SK-N-SH (cell line): ENCODE data around the gene VIPR2. TPM values are rescaled to one million over a fixed set of nuclear protein-coding genes. Genes with fewer than 3 reads are reported as not detected.

Experiments
- CTCF ChIA-PET: fragments of 300-600, 350-600 bp; formaldehyde crosslinking; extraction: SDS; loops from one replicate; lab custom pipeline; 2021; lab: Yijun Ruan, JAX
- POLR2A ChIA-PET: fragments of 350-600 bp; sonication (Branson Sonifier 250); formaldehyde crosslinking; extraction: SDS; loops from one replicate; lab custom pipeline; 2020; ENCODE audit warnings: antibody characterized with exemption, inconsistent platforms; lab: Yijun Ruan, JAX
- DNase-seq: peaks from one replicate; pipeline ENCODE4 v3.0.0; 2012
- H2AFZ ChIP-seq: fragments of 200-600 bp; sonication (generic); 2 replicates; pipeline ENCODE4 v1.8.1; 2016; ENCODE audit warnings: antibody characterized with exemption, mild to moderate bottlenecking, low read depth
- H3F3A ChIP-seq: fragments of 200-600 bp; sonication (generic); replicated peaks from 2 replicates; pipeline ENCODE3; 2016; ENCODE audit warnings: antibody characterized with exemption, mild to moderate bottlenecking; ENCODE audit not compliant: insufficient read depth
- H3K27ac ChIP-seq, 2 experiments: fragments of 200-500 bp in 1 of 2; fragments of 200-600 bp in 1 of 2; sonication (Bioruptor generic) in 1 of 2; sonication (generic), shearing (Covaris generic) in 1 of 2; 2 replicates each; pipeline versions ENCODE4 v1.5.1 to v1.6.1; 2014 to 2016; ENCODE audit warnings: low read depth in 2 of 2, inconsistent platforms in 1 of 2, low read length in 1 of 2, mild to moderate bottlenecking in 1 of 2, mixed read lengths in 1 of 2
- H3K27me3 ChIP-seq: fragments of 200-600 bp; sonication (generic), shearing (Covaris generic); 2 replicates; pipeline ENCODE4 v1.6.1; 2016; ENCODE audit warnings: mixed run types; ENCODE audit not compliant: insufficient read depth
- H3K36me3 ChIP-seq, 2 experiments: fragments of 200-500 bp in 1 of 2; fragments of 200-600 bp in 1 of 2; sonication (Bioruptor generic) in 1 of 2; sonication (generic) in 1 of 2; replicated peaks in 1 of 2; 2 replicates each; pipeline versions ENCODE3 to v1.5.1; 2014 to 2016; ENCODE audit warnings: low read length in 1 of 2, mild to moderate bottlenecking in 1 of 2; ENCODE audit not compliant: insufficient read depth in 2 of 2, control insufficient read depth in 1 of 2
- H3K4me1 ChIP-seq, 2 experiments: fragments of 200-500 bp in 1 of 2; fragments of 200-600 bp in 1 of 2; sonication (Bioruptor generic) in 1 of 2; sonication (generic), shearing (Covaris generic) in 1 of 2; 2 replicates each; pipeline versions ENCODE4 v1.5.1 to v1.6.1; 2014 to 2016; ENCODE audit warnings: low read depth in 1 of 2, low read length in 1 of 2, mixed run types in 1 of 2; ENCODE audit not compliant: insufficient read depth in 2 of 2, control insufficient read depth in 1 of 2
- H3K4me2 ChIP-seq: fragments of 200-600 bp; sonication (generic), shearing (Covaris generic); 2 replicates; pipeline ENCODE4 v1.6.1; 2017; ENCODE audit warnings: mixed run types
- H3K4me3 ChIP-seq, 2 experiments: fragments of 200-500 bp in 1 of 2; fragments of 200-600 bp in 1 of 2; sonication (Bioruptor generic) in 1 of 2; sonication (generic), shearing (Covaris generic) in 1 of 2; 2 replicates each; pipeline versions ENCODE4 v1.5.1 to v1.8.1; 2014 to 2016; ENCODE audit warnings: low read depth in 2 of 2, inconsistent platforms in 1 of 2, low read length in 1 of 2, mild to moderate bottlenecking in 1 of 2, mixed read lengths in 1 of 2, moderate library complexity in 1 of 2
- H3K79me2 ChIP-seq: fragments of 200-600 bp; sonication (generic); 2 replicates; pipeline ENCODE4 v1.8.1; 2017; ENCODE audit warnings: mild to moderate bottlenecking; ENCODE audit not compliant: insufficient read depth
- H3K9ac ChIP-seq: fragments of 200-600 bp; sonication (generic); 2 replicates; pipeline ENCODE4 v1.6.1; 2017; ENCODE audit warnings: mixed run types
- H3K9me2 ChIP-seq: fragments of 200-600 bp; sonication (generic); 2 replicates; pipeline ENCODE4 v1.6.1; 2017; ENCODE audit warnings: mixed run types
- H3K9me3 ChIP-seq: fragments of 200-600 bp; sonication (generic); 2 replicates; pipeline ENCODE4 v1.6.1; 2017; ENCODE audit warnings: mixed run types, mild to moderate bottlenecking, moderate library complexity
- H4K20me1 ChIP-seq: fragments of 200-600 bp; sonication (generic); 2 replicates; pipeline ENCODE4 v1.6.1; 2017; ENCODE audit warnings: mild to moderate bottlenecking, mixed run types; ENCODE audit not compliant: insufficient read depth
- CHD2 ChIP-seq: fragments of 150-350 bp; IDR thresholded peaks from 2 replicates; pipeline ENCODE4 v1.6.1; 2018; ENCODE audit warnings: low read length; ENCODE audit not compliant: partially characterized antibody
- EP300 ChIP-seq, 2 experiments: IDR thresholded peaks; 2 replicates each; pipeline versions ENCODE4 v1.4.0 to v1.6.1; 2012; ENCODE audit warnings: borderline replicate concordance in 1 of 2, low read depth in 1 of 2, low read length in 1 of 2
- EZH2phosphoT487 ChIP-seq: fragments of 200-600 bp; sonication (generic); IDR thresholded peaks from 2 replicates; pipeline ENCODE4 v1.6.1; 2017; ENCODE audit warnings: low read depth, mixed run types, mild to moderate bottlenecking, antibody characterized with exemption, moderate library complexity, borderline replicate concordance
- FOSL2 ChIP-seq: IDR thresholded peaks from 2 replicates; pipeline ENCODE4 v1.4.0; 2012; ENCODE audit warnings: low read depth, mild to moderate bottlenecking, moderate library complexity, borderline replicate concordance
- FOXJ3 ChIP-seq: sonication (generic); formaldehyde crosslinking; IDR thresholded peaks from 2 replicates; pipeline ENCODE4 v1.5.1; 2020; ENCODE audit warnings: mild to moderate bottlenecking, missing genetic modification reagents
- GABPA ChIP-seq: IDR thresholded peaks from 2 replicates; pipeline ENCODE4 v1.4.0; 2012; ENCODE audit warnings: low read depth, mild to moderate bottlenecking
- JUND ChIP-seq: IDR thresholded peaks from 2 replicates; pipeline ENCODE4 v1.4.0; 2012
- MEF2A ChIP-seq: IDR thresholded peaks from 2 replicates; pipeline ENCODE4 v1.4.0; 2012; ENCODE audit warnings: low read depth, borderline replicate concordance
- MXI1 ChIP-seq: IDR thresholded peaks from 2 replicates; pipeline ENCODE4 v1.6.1; 2012; ENCODE audit warnings: mild to moderate bottlenecking, low read depth, low read length, improper control_type of control experiment
- NFIC ChIP-seq: IDR thresholded peaks from 2 replicates; pipeline ENCODE4 v1.4.0; 2012; ENCODE audit warnings: borderline replicate concordance
- POLR2AphosphoS5 ChIP-seq: IDR thresholded peaks from 2 replicates; pipeline ENCODE4 v1.6.1; 2012; ENCODE audit warnings: low read depth, low read length
- RAD21 ChIP-seq: IDR thresholded peaks from 2 replicates; pipeline ENCODE4 v1.6.1; 2012; ENCODE audit warnings: mild to moderate bottlenecking, low read length
- RCOR1 ChIP-seq: fragments of 150-350 bp; IDR thresholded peaks from 2 replicates; pipeline ENCODE4 v1.6.1; 2017; ENCODE audit warnings: antibody characterized with exemption, low read length
- TAF1 ChIP-seq: IDR thresholded peaks from 2 replicates; pipeline ENCODE4 v1.6.1; 2012; ENCODE audit warnings: low read depth, mild to moderate bottlenecking, low read length, moderate library complexity, borderline replicate concordance
- TCF12 ChIP-seq: IDR thresholded peaks from 2 replicates; pipeline ENCODE4 v1.4.0; 2012
- WGBS: methylation state at CpG from one replicate; pipeline ENCODE4 v1.1.6; 2017; ENCODE audit warnings: low lambda C conversion rate; 5-methylcytosine and 5-hydroxymethylcytosine counted together
- polyA plus RNA-seq, 3 experiments: library from polyadenylated mRNA; depleted of rRNA; stranded (reverse); fragments of >200 nt; gene quantifications; 2 replicates each; pipeline ENCODE4 v1.2.3, GENCODE V29; 2012
- TF ChIP-seq, protein P1 (sequence below): IDR thresholded peaks from 2 replicates; pipeline ENCODE4; 2012
- TF ChIP-seq, protein P2 (sequence below): fragments of 150-350 bp; IDR thresholded peaks from 2 replicates; pipeline ENCODE4 v1.6.1; 2017; ENCODE audit warnings: antibody characterized with exemption, low read length, low read depth, borderline replicate concordance
- TF ChIP-seq, protein P3 (sequence below): IDR thresholded peaks from 2 replicates; pipeline ENCODE4 v1.4.0; 2012; ENCODE audit warnings: low read depth, borderline replicate concordance
- TF ChIP-seq, protein P4 (sequence below): fragments of 200-600 bp; sonication (generic); IDR thresholded peaks from 2 replicates; pipeline ENCODE4 v1.6.1; 2017; ENCODE audit warnings: antibody characterized with exemption, mild to moderate bottlenecking, moderate library complexity
- TF ChIP-seq, protein P5 (sequence below): fragments of 150-350 bp; IDR thresholded peaks from 2 replicates; pipeline ENCODE4 v1.6.1; 2016; ENCODE audit warnings: mild to moderate bottlenecking, low read depth, low read length

The VIPR2 gene
- polyA plus RNA-seq, 1 of the 3 experiments (the other 2 are of a cell fraction) = not detected

DNA sequence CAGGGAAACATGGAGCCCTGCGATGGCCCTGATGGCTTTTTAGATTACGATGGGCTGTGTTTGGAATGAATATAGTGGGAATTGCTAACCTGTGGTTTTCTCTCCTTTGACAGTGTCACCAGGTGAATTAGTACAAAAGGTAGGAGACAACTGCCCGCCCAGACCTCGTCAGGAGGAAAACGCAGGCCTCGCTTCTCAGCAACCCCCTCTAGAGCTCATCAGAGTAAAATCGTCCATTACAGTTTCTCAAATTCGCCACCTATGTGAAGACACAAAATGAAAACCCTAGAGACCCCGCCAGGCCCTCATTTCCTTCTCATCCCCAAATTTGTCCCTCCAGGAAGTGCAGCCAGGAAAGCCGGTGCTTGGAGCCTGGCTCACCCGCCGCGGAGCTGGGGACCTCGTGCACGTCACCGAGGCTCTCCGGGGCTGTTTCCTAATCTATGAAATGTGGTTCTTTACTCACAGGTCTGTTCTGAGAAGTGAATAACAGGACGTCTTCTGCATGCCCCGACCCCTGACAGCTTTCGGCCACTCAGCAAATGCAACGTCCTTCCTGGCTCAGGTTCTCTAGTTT is 143.7 kb downstream of the VIPR2 start:
- TF ChIP-seq, protein P1, sequence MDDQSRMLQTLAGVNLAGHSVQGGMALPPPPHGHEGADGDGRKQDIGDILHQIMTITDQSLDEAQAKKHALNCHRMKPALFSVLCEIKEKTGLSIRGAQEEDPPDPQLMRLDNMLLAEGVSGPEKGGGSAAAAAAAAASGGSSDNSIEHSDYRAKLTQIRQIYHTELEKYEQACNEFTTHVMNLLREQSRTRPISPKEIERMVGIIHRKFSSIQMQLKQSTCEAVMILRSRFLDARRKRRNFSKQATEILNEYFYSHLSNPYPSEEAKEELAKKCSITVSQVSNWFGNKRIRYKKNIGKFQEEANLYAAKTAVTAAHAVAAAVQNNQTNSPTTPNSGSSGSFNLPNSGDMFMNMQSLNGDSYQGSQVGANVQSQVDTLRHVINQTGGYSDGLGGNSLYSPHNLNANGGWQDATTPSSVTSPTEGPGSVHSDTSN = no peak
- TF ChIP-seq TAF1 (no peak), FOSL2 (no peak), RCOR1 (no peak), JUND (no peak), CHD2 (no peak), RAD21 (no peak), TCF12 (no peak), FOXJ3 (CRISPR knock-in tag) (no peak), POLR2AphosphoS5 (no peak), NFIC (no peak), EZH2phosphoT487 (no peak), MXI1 (no peak), MEF2A (no peak), GABPA (no peak), EP300 (IDR thresholded peaks at IDR 0.05; ENCODE audit: borderline replicate concordance in 1 of 2, low read depth in 1 of 2, low read length in 1 of 2) (no peak)
- TF ChIP-seq, protein P2, sequence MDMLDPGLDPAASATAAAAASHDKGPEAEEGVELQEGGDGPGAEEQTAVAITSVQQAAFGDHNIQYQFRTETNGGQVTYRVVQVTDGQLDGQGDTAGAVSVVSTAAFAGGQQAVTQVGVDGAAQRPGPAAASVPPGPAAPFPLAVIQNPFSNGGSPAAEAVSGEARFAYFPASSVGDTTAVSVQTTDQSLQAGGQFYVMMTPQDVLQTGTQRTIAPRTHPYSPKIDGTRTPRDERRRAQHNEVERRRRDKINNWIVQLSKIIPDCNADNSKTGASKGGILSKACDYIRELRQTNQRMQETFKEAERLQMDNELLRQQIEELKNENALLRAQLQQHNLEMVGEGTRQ = no peak
- TF ChIP-seq, protein P3, sequence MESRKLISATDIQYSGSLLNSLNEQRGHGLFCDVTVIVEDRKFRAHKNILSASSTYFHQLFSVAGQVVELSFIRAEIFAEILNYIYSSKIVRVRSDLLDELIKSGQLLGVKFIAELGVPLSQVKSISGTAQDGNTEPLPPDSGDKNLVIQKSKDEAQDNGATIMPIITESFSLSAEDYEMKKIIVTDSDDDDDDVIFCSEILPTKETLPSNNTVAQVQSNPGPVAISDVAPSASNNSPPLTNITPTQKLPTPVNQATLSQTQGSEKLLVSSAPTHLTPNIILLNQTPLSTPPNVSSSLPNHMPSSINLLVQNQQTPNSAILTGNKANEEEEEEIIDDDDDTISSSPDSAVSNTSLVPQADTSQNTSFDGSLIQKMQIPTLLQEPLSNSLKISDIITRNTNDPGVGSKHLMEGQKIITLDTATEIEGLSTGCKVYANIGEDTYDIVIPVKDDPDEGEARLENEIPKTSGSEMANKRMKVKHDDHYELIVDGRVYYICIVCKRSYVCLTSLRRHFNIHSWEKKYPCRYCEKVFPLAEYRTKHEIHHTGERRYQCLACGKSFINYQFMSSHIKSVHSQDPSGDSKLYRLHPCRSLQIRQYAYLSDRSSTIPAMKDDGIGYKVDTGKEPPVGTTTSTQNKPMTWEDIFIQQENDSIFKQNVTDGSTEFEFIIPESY = no peak
- TF ChIP-seq, protein P4, sequence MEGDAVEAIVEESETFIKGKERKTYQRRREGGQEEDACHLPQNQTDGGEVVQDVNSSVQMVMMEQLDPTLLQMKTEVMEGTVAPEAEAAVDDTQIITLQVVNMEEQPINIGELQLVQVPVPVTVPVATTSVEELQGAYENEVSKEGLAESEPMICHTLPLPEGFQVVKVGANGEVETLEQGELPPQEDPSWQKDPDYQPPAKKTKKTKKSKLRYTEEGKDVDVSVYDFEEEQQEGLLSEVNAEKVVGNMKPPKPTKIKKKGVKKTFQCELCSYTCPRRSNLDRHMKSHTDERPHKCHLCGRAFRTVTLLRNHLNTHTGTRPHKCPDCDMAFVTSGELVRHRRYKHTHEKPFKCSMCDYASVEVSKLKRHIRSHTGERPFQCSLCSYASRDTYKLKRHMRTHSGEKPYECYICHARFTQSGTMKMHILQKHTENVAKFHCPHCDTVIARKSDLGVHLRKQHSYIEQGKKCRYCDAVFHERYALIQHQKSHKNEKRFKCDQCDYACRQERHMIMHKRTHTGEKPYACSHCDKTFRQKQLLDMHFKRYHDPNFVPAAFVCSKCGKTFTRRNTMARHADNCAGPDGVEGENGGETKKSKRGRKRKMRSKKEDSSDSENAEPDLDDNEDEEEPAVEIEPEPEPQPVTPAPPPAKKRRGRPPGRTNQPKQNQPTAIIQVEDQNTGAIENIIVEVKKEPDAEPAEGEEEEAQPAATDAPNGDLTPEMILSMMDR = no peak
- TF ChIP-seq, protein P5, sequence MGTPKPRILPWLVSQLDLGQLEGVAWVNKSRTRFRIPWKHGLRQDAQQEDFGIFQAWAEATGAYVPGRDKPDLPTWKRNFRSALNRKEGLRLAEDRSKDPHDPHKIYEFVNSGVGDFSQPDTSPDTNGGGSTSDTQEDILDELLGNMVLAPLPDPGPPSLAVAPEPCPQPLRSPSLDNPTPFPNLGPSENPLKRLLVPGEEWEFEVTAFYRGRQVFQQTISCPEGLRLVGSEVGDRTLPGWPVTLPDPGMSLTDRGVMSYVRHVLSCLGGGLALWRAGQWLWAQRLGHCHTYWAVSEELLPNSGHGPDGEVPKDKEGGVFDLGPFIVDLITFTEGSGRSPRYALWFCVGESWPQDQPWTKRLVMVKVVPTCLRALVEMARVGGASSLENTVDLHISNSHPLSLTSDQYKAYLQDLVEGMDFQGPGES = no peak
- Histone ChIP-seq H3K27ac (no peak overlapping the region), H2AFZ (no peak overlapping the region), H3K9me3 (no peaks in the 10 kb centered on the region), H3K9me2 (no peaks in the 10 kb centered on the region), H4K20me1 (no peaks in the 10 kb centered on the region), H3K27me3 (no peaks in the 10 kb centered on the region), H3F3A (no peaks in the 10 kb centered on the region), H3K4me3 (no peak overlapping the region), H3K4me1 (peaks cover 0 to 6% of the 10 kb centered on the region in 2 experiments; a peak in 1 of 4 replicates), H3K4me2 (no peak overlapping the region), H3K36me3 (no peaks in the 10 kb centered on the region), H3K9ac (no peak overlapping the region), H3K79me2 (no peaks in the 10 kb centered on the region)
- WGBS = 54% methylated on average over 21 of the region's 21 CpGs
- POLR2A ChIA-PET = no interaction called here
- DNase-seq = no peak
- CTCF ChIA-PET = interaction anchor here (1.2 to 3.5 kb wide), 2 partner anchors 24 to 109 kb away, joined by 3 to 17 read pairs; no protein-coding TSS in a partner anchor
